ENCODE results near the gene SAMD4A. TPM values are rescaled to one million over a fixed set of nuclear protein-coding genes. Genes with fewer than 3 reads are reported as not detected.

SAMD4A gene
- total RNA-seq, 1 donor from 2014 or later, result 57.0 TPM

- Mint-ChIP-seq H3K9me3 (ENCODE audit: low read depth) (peaks cover 27% of the 10 kb centered on the region), H3K36me3 (ENCODE audit: low read depth) (peaks cover 10% of the 10 kb centered on the region), H3K27me3 (ENCODE audit: low read depth) (peaks cover 10% of the 10 kb centered on the region), H3K27ac (ENCODE audit: unreplicated experiment) (no peak overlapping the region), H3K4me1 (ENCODE audit: low read depth) (no peaks in the 10 kb centered on the region), H3K4me3 (ENCODE audit: unreplicated experiment) (no peak overlapping the region)
- DNase-seq (ENCODE audit: low spot score), result no peak
- no peak for TF ChIP-seq CTCF (IDR thresholded peaks at IDR 0.05)
Observed at GRCh38 chr14:54828037-54828436, 261.1 kb downstream of the SAMD4A start.

GRCh38 chr14:54829486-54830224 is 262.7 kb downstream of the SAMD4A start:
- no peak for TF ChIP-seq CTCF (IDR thresholded peaks at IDR 0.05)
- Mint-ChIP-seq H3K4me1 (ENCODE audit: low read depth) (no peaks in the 10 kb centered on the region), H3K9me3 (ENCODE audit: low read depth) (peaks cover 15% of the 10 kb centered on the region), H3K4me3 (ENCODE audit: unreplicated experiment) (no peak overlapping the region), H3K36me3 (ENCODE audit: low read depth) (peaks cover 4% of the 10 kb centered on the region), H3K27me3 (ENCODE audit: low read depth) (peaks cover 10% of the 10 kb centered on the region), H3K27ac (ENCODE audit: unreplicated experiment) (no peak overlapping the region)
- DNase-seq (ENCODE audit: low spot score), result no peak

GRCh38 chr14:54830650-54831049 is 263.7 kb downstream of the SAMD4A start:
- Mint-ChIP-seq H3K36me3 (ENCODE audit: low read depth) (peaks cover 4% of the 10 kb centered on the region), H3K4me1 (ENCODE audit: low read depth) (no peaks in the 10 kb centered on the region), H3K9me3 (ENCODE audit: low read depth) (peaks cover 7% of the 10 kb centered on the region), H3K27ac (ENCODE audit: unreplicated experiment) (no peak overlapping the region), H3K27me3 (ENCODE audit: low read depth) (peaks cover 10% of the 10 kb centered on the region), H3K4me3 (ENCODE audit: unreplicated experiment) (no peak overlapping the region)
- no peak for TF ChIP-seq CTCF (IDR thresholded peaks at IDR 0.05)
- DNase-seq (ENCODE audit: low spot score), result no peak

- H3K27ac Mint-ChIP-seq (ENCODE audit: unreplicated experiment), result no peak overlapping the region
- H3K9me3 Mint-ChIP-seq (ENCODE audit: low read depth), result no peaks in the 10 kb centered on the region
- DNase-seq (ENCODE audit: low spot score), result no peak
- H3K27me3 Mint-ChIP-seq (ENCODE audit: low read depth), result peaks cover 10% of the 10 kb centered on the region
- H3K4me3 Mint-ChIP-seq (ENCODE audit: unreplicated experiment), result no peak overlapping the region
- H3K36me3 Mint-ChIP-seq (ENCODE audit: low read depth), result peaks cover 2% of the 10 kb centered on the region
- no peak for TF ChIP-seq CTCF (IDR thresholded peaks at IDR 0.05)
- H3K4me1 Mint-ChIP-seq (ENCODE audit: low read depth), result no peaks in the 10 kb centered on the region
Observed at GRCh38 chr14:54834081-54834480, 267.2 kb downstream of the SAMD4A start.

- peaks cover 4% of the 10 kb centered on the region for H3K4me1 Mint-ChIP-seq (ENCODE audit: low read depth)
- no peak for TF ChIP-seq CTCF (IDR thresholded peaks at IDR 0.05)
- H3K27me3 Mint-ChIP-seq (ENCODE audit: low read depth), result peaks cover 10% of the 10 kb centered on the region
- no peak overlapping the region for H3K4me3 Mint-ChIP-seq (ENCODE audit: unreplicated experiment)
- no peak overlapping the region for H3K27ac Mint-ChIP-seq (ENCODE audit: unreplicated experiment)
- no peak for DNase-seq (ENCODE audit: low spot score)
- H3K9me3 Mint-ChIP-seq (ENCODE audit: low read depth), result no peaks in the 10 kb centered on the region
- H3K36me3 Mint-ChIP-seq (ENCODE audit: low read depth), result peaks cover 3% of the 10 kb centered on the region
Observed at GRCh38 chr14:54834727-54835126, 267.8 kb downstream of the SAMD4A start.

Data from chondrocyte (in vitro differentiated cells).